Mesodermal cell (in vitro differentiated cells): ENCODE results near the gene BNIPL.

ENCODE experiments used
- H3K27ac ChIP-seq: 2 replicates; pipeline ENCODE4 v1.7.0; 2013; ENCODE audit warnings: mild to moderate bottlenecking, low read depth, low read length, moderate library complexity; ENCODE audit not compliant: severe bottlenecking
- H3K36me3 ChIP-seq: 2 replicates; pipeline ENCODE4 v1.7.1; 2013; ENCODE audit warnings: mild to moderate bottlenecking, low read length, moderate library complexity; ENCODE audit not compliant: control insufficient read depth, insufficient read depth
- H3K4me1 ChIP-seq: one replicate; pipeline ENCODE4 v1.7.1; 2013; ENCODE audit warnings: mild to moderate bottlenecking, low read length; ENCODE audit not compliant: insufficient read depth, control insufficient read depth, poor library complexity, severe bottlenecking
- H3K4me3 ChIP-seq: 2 replicates; pipeline ENCODE4 v1.7.0; 2013; ENCODE audit warnings: low read length, control low read depth, mild to moderate bottlenecking; ENCODE audit not compliant: insufficient read depth, poor library complexity, severe bottlenecking; ENCODE audit errors: extremely low read depth
- H3K9me3 ChIP-seq: 2 replicates; pipeline ENCODE4 v1.7.1; 2013; ENCODE audit warnings: mild to moderate bottlenecking, low read length, moderate library complexity; ENCODE audit not compliant: control insufficient read depth
- WGBS, 2 experiments: methylation state at CpG; one replicate each; pipeline ENCODE4 v1.1.5; 2013; ENCODE audit warnings: missing lambda C conversion rate in 2 of 2; ENCODE audit not compliant: insufficient coverage in 2 of 2; 5-methylcytosine and 5-hydroxymethylcytosine counted together

BNIPL gene

DNA sequence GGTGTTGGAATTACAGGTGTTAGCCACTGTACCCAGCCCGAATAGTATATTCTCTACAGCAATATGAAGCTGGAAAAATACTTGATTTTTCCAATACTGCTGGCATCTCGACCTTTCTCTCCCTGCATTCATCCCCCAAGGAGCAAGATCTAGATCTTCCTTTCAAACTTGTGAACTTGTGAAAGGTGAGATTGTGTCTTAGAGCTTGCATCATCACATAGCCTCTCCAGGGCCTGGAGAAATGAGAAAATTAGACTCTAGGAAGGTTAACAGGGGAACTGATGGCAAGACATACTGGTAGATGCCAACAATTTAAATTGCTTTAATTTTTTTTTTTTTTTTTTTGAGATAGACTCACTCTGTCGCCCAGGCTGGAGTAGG is 26.1 kb upstream of the BNIPL start:
- H3K36me3 ChIP-seq, result no peaks in the 10 kb centered on the region
- H3K4me1 ChIP-seq, result peaks cover 14% of the 10 kb centered on the region
- H3K9me3 ChIP-seq, result no peaks in the 10 kb centered on the region
- no peak overlapping the region for H3K27ac ChIP-seq
- 92% methylated on average over 2 of the region's 3 CpGs; no CpG with 5 or more reads in 1 of the 2 experiments for WGBS, 2 experiments
- H3K4me3 ChIP-seq, result no peak overlapping the region

DNA sequence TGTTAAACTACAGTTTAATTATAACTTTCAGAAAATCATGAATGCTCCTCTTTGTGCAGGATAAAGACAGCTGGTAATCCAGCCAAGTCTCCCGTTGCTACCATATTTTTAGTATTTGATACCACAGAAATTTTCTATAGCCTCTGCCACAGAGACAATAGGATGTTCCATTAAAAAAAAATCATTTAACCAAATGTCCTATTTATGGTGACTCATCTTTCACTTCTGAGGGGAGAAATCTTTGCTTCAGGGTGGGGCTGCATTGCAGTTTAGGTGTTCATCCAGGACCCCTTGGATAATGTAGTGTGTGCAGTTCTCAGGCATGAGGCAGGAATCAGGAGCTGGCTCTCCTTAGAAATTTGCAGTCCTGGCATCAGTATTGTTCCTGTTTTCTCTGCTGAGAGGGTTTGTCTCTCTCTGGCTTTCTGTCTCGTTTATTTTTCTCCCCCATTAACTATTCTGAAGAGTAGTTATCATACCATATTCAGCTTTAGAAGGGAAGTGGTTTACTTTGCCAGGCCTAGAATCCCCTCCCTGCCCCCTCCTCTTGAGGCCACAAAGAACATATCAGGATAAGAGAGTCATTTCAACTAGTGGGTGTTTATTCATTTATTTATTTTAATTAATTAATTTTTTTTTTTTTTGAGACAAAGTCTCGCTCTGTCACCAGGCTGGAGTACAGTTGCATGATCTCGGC is 25.1 kb upstream of the BNIPL start:
- H3K27ac ChIP-seq, result no peak overlapping the region
- peaks cover 2% of the 10 kb centered on the region for H3K36me3 ChIP-seq
- H3K9me3 ChIP-seq, result no peaks in the 10 kb centered on the region
- 94 to 100% methylated on average over 1 to 3 of the region's 4 CpGs for WGBS, 2 experiments
- peaks cover 7% of the 10 kb centered on the region for H3K4me1 ChIP-seq
- no peak overlapping the region for H3K4me3 ChIP-seq

DNA sequence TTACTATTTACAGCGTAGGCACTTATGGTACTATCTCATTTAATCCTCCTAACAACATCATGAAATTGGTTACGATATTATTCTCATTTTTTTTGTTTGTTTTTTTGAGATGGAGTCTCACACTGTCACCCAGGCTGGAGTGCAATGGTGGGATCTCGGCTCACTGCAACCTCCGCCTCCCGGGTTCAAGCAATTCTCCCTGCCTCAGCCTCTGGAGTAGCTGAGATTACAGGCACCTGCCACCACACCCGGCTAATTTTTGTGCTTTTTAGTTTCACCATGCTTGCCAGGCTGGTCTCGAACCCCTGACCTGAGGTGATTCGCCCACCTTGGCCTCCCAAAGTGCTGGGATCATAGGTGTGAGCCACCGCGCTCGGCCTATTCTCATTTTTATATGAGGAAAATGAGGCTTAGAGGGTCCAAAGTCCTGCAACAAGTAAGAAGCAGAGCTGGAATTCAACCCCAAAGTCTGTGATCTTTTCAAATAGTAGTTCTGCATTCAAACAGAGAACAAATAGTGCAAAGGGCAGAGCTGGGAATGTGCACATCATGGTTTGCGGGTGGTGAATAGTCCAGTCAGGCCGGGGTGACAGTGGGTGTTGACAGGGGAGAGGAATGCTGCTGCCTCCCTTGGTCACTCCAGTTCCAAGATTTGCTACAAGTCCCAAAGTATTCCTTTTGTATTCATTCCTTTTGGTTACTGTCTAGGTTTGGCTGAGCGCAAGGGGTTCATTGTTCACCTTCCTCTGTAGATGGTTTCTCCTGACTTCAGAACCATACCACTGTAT is 23.5 kb upstream of the BNIPL start:
- WGBS, 2 experiments, result 92 to 93% methylated on average over 11 of the region's 14 CpGs
- Histone ChIP-seq H3K27ac (no peak overlapping the region), H3K36me3 (peaks cover 2% of the 10 kb centered on the region), H3K4me1 (peaks cover 2% of the 10 kb centered on the region), H3K4me3 (no peak overlapping the region), H3K9me3 (no peaks in the 10 kb centered on the region)

DNA sequence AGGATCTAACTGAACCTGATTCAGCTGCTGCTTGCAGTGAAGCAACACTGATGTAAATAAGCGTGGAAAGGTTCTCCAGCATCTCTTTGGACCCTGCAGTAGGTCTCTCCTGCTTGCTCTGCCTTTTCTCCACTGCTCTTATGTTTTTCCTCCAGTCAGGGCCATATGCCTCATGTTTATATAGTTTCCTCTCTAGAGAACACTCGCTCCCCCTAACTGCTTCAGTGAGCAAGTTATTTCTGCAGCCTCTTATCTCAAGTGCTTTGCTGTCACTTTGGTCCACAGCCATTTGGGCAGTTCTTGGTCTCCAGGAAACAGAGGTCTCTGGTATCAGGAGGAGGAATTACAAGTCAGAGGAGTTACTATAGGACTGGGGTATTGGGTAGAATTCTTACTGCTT is 22.9 kb upstream of the BNIPL start:
- 79 to 84% methylated on average over 2 of the region's 2 CpGs for WGBS, 2 experiments
- Histone ChIP-seq H3K27ac (no peak overlapping the region), H3K9me3 (no peaks in the 10 kb centered on the region), H3K4me3 (no peak overlapping the region), H3K36me3 (peaks cover 6% of the 10 kb centered on the region), H3K4me1 (no peaks in the 10 kb centered on the region)

DNA sequence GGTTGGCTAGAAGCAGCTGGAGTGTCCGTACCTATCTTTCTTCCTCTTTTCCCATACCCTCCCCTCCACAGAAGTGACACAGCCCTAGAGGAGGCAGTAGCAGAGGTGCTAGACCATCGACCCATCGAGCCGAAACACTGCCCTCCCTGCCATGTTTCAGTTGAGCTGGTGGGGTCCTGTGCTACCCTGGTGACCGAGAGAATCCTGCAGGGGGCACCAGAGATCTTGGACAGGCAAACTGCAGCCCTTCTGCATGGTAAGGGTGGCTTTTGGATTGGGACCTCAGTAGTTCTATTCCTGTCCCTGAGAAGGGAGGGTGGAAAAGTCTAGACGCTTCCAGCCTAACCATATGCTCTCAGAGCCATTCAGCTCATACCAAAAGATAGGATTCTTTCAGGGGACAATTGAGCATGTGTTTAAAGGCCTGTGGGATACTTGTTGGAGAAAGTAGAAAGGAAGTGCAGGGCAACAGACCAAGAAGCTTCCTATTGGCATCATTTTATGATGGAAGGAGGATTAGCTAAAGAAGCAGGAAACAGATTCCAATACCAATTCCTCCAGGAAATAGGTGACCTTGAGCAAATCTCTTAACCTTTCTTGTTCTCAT is 11.7 kb upstream of the BNIPL start:
- H3K9me3 ChIP-seq, result no peaks in the 10 kb centered on the region
- H3K27ac ChIP-seq, result peak overlapping the region; percentile 16
- peaks cover 50% of the 10 kb centered on the region for H3K36me3 ChIP-seq
- H3K4me3 ChIP-seq, result no peak overlapping the region
- H3K4me1 ChIP-seq, result no peaks in the 10 kb centered on the region
- WGBS, 2 experiments, result 26 to 29% methylated on average over 4 of the region's 6 CpGs

DNA sequence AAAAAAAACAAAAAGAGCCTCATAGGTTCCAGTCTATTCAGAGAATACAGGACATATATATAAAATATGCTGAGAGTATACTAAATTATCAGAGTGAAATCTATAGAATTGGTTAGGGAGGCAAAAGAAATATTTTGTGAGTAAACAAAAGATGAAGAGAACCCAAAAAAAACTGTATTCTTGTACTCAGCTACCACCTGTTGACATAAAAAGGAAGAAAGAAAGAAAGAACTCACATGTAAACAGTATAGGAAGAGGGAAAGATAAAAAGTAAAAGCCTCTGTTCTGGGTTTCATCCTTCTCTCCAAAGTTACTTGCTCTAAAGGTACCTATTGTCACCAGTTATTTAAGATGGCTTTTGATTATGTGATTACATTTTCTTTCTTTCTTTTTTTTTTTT is 9.9 kb upstream of the BNIPL start:
- no peaks in the 10 kb centered on the region for H3K9me3 ChIP-seq
- no peaks in the 10 kb centered on the region for H3K4me1 ChIP-seq
- H3K36me3 ChIP-seq, result peaks cover 60% of the 10 kb centered on the region
- no peak overlapping the region for H3K27ac ChIP-seq
- no peak overlapping the region for H3K4me3 ChIP-seq

DNA sequence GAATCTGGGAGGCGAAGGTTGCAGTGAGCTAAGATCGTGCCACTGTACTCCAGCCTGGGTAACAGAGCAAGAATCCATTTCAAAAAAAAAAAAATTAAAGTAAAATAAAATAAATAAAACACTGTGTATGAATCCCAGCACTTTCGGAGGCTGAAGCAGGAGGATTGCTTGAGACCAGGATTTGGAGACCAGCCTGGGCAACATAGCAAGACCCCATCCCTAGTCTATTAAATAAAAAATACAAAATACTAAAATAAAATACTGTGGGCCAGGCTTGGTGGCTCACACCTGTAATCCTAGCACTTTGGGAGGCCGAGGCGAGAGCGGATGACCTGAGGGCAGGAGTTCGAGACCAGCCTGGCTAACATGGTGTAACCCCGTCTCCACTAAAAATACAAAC is 4.2 kb upstream of the BNIPL start:
- H3K27ac ChIP-seq, result no peak overlapping the region
- peaks cover 59% of the 10 kb centered on the region for H3K36me3 ChIP-seq
- 94 to 96% methylated on average over 5 of the region's 8 CpGs for WGBS, 2 experiments
- no peak overlapping the region for H3K4me3 ChIP-seq
- H3K4me1 ChIP-seq, result no peaks in the 10 kb centered on the region
- no peaks in the 10 kb centered on the region for H3K9me3 ChIP-seq

DNA sequence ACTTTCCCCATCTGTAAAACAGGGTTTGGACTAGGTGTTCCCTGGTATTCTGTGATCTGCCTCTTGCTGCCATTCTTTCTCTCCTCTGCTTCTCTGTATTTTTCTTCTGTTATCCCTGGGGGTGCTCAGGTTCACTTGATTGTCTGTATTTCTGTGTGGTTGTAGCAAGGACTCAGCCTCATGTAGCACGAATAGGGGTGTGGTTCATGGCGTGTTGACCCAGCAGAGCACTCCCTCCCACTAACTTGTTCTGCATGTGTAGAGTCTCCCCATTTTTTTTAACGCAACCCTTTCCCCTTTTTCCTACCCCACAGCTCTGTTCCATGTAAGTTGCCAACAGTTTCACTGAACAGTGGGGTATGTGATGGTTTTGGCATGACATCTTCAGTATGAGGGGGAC is 1.2 kb upstream of the BNIPL start:
- Histone ChIP-seq H3K4me3 (no peak overlapping the region), H3K9me3 (no peaks in the 10 kb centered on the region), H3K4me1 (no peaks in the 10 kb centered on the region), H3K27ac (no peak overlapping the region), H3K36me3 (peaks cover 36% of the 10 kb centered on the region)
- no CpG with 5 or more reads among the region's 3 CpGs for WGBS, 2 experiments

DNA sequence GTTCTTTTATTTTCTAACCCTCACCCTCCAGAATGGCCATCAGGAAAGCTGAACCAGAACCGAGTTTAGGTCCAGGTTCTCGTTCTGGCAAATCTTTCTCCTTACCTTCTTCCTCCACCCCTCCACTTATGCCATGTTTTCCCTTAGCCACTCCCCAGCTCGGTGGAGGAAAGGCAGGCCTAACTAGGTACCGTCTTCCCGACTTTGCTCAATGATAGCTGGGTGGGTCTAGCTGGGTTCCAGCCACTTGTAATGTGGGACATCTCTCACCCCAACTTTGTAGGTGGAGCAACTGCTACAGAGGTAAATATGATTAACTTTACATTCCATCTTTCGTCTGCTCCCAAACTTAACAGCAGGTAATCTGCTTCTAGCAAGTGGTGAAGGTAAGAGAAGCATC is 646 bp downstream of the BNIPL start:
- H3K27ac ChIP-seq, result no peak overlapping the region
- no peaks in the 10 kb centered on the region for H3K9me3 ChIP-seq
- 74 to 94% methylated on average over 3 to 4 of the region's 6 CpGs for WGBS, 2 experiments
- H3K36me3 ChIP-seq, result peaks cover 21% of the 10 kb centered on the region
- no peaks in the 10 kb centered on the region for H3K4me1 ChIP-seq
- no peak overlapping the region for H3K4me3 ChIP-seq

DNA sequence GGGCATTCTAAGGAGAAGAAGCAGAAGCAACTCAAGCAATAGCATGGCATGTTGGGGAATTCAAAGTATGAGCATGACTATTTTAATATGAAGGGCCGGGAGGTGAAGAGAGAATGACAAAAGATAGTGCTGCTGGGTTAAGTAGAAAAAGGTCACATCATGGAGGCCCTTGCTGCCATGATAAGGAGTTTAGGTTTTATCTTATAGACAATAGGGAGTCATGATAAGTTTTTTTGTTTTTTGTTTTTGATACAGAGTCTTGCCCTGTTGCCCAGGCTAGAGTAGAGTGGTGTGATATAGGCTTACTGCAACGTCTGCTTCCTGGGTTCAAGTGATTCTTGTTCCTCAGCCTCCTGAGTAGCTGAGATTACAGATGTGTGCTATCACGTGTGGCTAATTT is 3.1 kb downstream of the BNIPL start:
- Histone ChIP-seq H3K9me3 (no peaks in the 10 kb centered on the region), H3K4me3 (no peak overlapping the region), H3K4me1 (no peaks in the 10 kb centered on the region), H3K36me3 (peaks cover 9% of the 10 kb centered on the region), H3K27ac (no peak overlapping the region)
- 94 to 95% methylated on average over 3 of the region's 3 CpGs for WGBS, 2 experiments

DNA sequence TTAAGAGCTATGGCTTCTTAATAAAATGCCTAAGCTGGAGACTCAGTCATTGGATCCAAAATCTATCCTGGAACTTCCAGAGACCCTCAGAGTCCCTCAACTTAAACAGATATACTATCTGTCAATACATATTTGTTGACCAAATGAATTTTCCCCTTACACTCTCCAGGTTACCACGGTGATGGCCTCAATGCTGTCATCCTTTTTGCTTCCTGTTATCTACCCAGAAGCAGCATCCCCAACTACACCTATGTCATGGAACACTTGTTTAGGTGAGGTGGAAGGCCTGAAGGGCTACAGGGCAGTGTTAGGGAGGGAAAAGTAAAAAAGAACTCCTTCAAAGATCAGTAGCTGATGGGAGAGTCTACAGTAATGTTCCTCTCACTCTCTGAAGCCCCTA is 6.8 kb downstream of the BNIPL start:
- WGBS, 2 experiments, result 100% methylated on average over 1 of the region's 1 CpG; no CpG with 5 or more reads in 1 of the 2 experiments
- no peaks in the 10 kb centered on the region for H3K4me1 ChIP-seq
- H3K4me3 ChIP-seq, result no peak overlapping the region
- no peaks in the 10 kb centered on the region for H3K36me3 ChIP-seq
- H3K9me3 ChIP-seq, result no peaks in the 10 kb centered on the region
- H3K27ac ChIP-seq, result no peak overlapping the region
